ENCODE results near the gene MBD3L5. TPM values are rescaled to one million over a fixed set of nuclear protein-coding genes. Genes with fewer than 3 reads are reported as not detected.

MBD3L5 gene
- not detected in 2 replicates for total RNA-seq

DNA sequence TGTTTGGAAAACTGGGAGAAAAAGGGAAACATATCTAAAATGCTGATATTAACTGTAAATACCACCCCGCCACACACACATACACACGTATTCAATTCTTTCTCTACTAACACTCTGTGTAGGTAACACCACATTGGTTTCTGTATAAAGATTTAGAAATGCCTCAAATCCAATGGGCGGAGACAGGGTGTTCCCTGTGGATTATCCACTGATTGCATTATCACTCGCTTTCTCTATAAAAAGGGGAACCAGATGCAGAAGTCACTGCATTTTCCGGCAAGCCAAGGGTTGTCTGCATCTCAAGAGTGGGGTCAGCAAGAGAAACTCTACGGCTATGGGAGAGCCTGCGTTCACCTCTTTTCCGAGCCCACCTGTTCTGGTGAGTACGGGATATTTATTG lies at the start of gene MBD3L5:
TSS of gene MBD3L5 (plus strand) at position 301 of the 400 bp plus-strand sequence. CDS start at position 335, 34 bp downstream.

DNA sequence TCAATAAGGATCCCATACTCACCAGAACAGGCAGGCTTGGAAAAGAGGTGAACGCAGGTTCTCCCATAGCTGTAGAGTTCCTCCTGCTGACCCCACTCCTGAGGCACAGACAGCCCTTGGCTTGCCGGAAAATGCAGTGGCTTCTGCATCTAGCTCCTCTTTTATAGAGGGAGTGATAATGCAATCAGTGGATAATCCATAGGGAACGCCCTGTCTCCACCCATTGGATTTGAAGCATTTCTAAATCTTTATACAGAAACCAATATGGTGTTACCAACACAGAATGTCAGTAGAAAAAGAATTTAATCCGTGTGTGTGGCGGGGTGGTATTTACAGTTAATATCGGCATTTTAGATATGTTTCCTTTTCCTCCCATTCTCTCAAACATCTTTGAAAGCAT lies 9.0 kb upstream of the MBD3L5 start, which contains the start of gene MBD3L2B:
TSS of gene MBD3L2B (minus strand) at position 101 of the 400 bp plus-strand sequence. CDS start at position 67, 34 bp downstream.

DNA sequence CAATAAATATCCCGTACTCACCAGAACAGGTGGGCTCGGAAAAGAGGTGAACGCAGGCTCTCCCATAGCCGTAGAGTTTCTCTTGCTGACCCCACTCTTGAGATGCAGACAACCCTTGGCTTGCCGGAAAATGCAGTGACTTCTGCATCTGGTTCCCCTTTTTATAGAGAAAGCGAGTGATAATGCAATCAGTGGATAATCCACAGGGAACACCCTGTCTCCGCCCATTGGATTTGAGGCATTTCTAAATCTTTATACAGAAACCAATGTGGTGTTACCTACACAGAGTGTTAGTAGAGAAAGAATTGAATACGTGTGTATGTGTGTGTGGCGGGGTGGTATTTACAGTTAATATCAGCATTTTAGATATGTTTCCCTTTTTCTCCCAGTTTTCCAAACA lies 9.7 kb downstream of the MBD3L5 start, which contains the start of gene MBD3L4:
TSS of gene MBD3L4 (minus strand) at position 101 of the 400 bp plus-strand sequence. CDS start at position 66, 35 bp downstream.

DNA sequence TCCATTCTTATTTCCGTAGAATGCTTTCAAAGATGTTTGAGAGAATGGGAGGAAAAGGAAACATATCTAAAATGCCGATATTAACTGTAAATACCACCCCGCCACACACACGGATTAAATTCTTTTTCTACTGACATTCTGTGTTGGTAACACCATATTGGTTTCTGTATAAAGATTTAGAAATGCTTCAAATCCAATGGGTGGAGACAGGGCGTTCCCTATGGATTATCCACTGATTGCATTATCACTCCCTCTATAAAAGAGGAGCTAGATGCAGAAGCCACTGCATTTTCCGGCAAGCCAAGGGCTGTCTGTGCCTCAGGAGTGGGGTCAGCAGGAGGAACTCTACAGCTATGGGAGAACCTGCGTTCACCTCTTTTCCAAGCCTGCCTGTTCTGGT lies 18.6 kb downstream of the MBD3L5 start, which contains the start of gene MBD3L2:
TSS of gene MBD3L2 (plus strand) at position 301 of the 400 bp plus-strand sequence. CDS start at position 354, 53 bp downstream.

DNA sequence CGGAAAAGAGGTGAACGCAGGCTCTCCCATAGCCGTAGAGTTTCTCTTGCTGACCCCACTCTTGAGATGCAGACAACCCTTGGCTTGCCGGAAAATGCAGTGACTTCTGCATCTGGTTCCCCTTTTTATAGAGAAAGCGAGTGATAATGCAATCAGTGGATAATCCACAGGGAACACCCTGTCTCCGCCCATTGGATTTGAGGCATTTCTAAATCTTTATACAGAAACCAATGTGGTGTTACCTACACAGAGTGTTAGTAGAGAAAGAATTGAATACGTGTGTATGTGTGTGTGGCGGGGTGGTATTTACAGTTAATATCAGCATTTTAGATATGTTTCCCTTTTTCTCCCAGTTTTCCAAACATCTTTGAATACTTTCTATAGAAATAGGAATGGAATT lies 28.2 kb downstream of the MBD3L5 start, which contains the start of gene MBD3L3:
TSS of gene MBD3L3 (minus strand) at position 101 of the 400 bp plus-strand sequence. CDS start at position 30, 71 bp downstream.

DNA sequence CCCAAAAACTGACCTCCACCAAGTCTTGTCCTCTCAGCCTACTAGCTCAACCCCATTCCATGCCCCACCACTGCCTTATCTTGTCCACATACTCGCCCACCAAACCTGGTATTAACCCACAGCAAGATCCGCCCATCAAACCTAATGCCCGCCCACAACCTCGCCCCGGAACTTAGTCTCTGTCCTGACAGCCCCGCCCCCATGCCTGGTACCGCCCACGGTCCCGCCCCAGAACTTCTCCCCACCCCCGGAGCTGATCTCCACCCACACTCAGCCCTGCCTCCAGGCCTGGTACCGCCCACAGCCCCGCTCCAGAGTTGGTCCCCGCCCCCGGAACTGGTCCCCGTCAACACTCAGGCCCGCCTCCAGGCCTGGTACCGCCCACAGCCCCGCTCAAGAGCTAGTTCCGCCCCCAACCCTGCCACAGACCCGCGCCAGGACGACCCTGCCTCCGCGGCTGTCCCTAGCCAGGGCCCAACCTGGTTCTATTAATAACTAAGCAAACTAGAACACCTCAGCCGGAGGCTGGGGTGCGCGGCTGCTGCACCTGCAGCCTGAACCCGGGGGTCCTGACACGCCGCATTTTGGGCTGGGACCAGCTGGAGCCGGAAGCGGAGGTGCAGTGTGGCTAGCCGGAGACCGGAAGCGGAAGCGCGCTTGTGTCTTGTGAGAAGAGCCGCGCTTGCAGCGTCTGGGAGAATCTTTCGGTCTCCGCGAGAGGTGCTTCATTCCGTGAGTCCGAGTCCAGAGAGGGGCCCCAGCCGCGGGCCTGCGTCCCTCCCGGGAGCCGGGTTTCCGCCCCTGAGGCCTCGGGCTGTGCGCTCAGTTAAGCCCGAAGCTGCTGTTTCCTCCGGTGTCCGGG lies 38.9 kb downstream of the MBD3L5 start, which contains the start of gene ZNF557:
TSS of gene ZNF557 (plus strand) at position 662 of the 862 bp plus-strand sequence. CDS start 5,372 bp downstream, outside the sequence.

Other genes starting within 250 kb of the MBD3L5 start
- gene ADGRE1, start 143.0 kb upstream of the MBD3L5 start, total RNA-seq: not detected in 2 replicates
- not detected in 2 replicates for gene MBD3L2B, start 9.1 kb upstream of the MBD3L5 start, total RNA-seq
- not detected in 2 replicates for gene MBD3L4, start 9.6 kb downstream of the MBD3L5 start, total RNA-seq
- gene MBD3L2, start 18.7 kb downstream of the MBD3L5 start, total RNA-seq: not detected in 2 replicates
- not detected in 2 replicates for gene MBD3L3, start 28.1 kb downstream of the MBD3L5 start, total RNA-seq
- 20.0 and 22.4 TPM in 2 replicates for gene ZNF557, start 39.1 kb downstream of the MBD3L5 start, total RNA-seq

Measured in articular chondrocyte of knee joint (primary cell).